GM12891 (cell line): ENCODE data around the gene ROBO1.

Experiments used
- DNase-seq: peaks from one replicate; pipeline ENCODE4 v3.0.0; 2011; ENCODE audit warnings: low spot score; ENCODE audit not compliant: insufficient read length
- FAIRE-seq: peaks from 2 replicates; lab custom pipeline; 2011; peaks lifted over from hg19 to GRCh38; lab: Jason Lieb, UNC
- PAX5 ChIP-seq: IDR thresholded peaks from 2 replicates; pipeline ENCODE4 v1.6.1; 2011; ENCODE audit warnings: low read length, moderate library complexity, mild to moderate bottlenecking; ENCODE audit not compliant: insufficient read depth, severe bottlenecking
- POLR2A ChIP-seq: IDR thresholded peaks from 2 replicates; pipeline ENCODE4 v1.6.1; 2011; ENCODE audit warnings: low read depth, low read length, control low read depth
- POLR2AphosphoS5 ChIP-seq: IDR thresholded peaks from 2 replicates; pipeline ENCODE4 v1.6.1; 2011; ENCODE audit warnings: low read depth, low read length, control low read depth
- POU2F2 ChIP-seq: IDR thresholded peaks from 2 replicates; pipeline ENCODE4 v1.6.1; 2011; ENCODE audit warnings: low read depth, mild to moderate bottlenecking, control low read depth, low read length, moderate library complexity
- SPI1 ChIP-seq: IDR thresholded peaks from 2 replicates; pipeline ENCODE4 v1.6.1; 2011; ENCODE audit warnings: low read depth, low read length, control low read depth
- TAF1 ChIP-seq: IDR thresholded peaks from 2 replicates; pipeline ENCODE4 v1.6.1; 2011; ENCODE audit warnings: low read depth, low read length, control low read depth

ROBO1 gene

DNA sequence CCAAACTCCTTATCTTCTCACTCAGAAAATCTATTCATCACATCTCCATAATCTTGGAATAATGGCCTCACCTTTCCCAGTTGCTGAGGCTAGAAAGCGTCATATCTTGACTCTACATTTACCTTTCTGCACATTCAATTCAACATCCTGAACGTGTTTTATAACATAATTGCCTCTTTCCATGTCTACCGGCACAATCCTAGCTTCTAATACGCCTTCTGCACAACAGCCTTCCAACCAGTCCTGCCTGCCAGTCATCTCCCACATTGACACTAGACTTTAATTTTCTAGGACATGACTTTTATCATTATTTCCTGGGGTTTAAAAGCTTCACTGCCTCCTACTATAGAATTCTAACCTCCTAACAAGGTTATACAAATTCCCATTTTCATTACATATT, 906.6 kb downstream of the ROBO1 start:
- no peak for FAIRE-seq
- no peak for TF ChIP-seq SPI1
- no peak for TF ChIP-seq TAF1
- TF ChIP-seq POLR2A = no peak
- TF ChIP-seq POLR2AphosphoS5 = no peak
- TF ChIP-seq POU2F2 = no peak
- TF ChIP-seq PAX5 = no peak

DNA sequence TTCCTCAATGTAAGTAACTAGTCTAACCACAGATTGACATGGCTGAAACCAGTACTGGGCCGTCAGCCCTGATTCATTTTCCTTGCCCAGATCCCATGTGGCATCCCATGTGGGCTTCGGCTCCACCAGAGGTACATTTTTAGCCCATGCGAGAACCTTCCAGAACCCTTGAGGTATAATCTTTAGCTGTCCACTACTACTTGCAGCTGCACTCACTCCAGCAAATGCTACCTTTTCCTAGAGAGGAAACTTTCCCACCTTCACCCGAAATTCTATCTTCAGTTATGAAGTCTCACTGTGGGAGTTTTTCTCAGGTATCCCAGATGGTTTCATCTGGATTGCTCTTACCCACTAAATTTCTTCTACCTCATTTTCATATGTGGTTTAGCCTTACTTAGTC, 907.2 kb downstream of the ROBO1 start:
- DNase-seq = no peak
- no peak for FAIRE-seq
- no peak for TF ChIP-seq SPI1
- TF ChIP-seq POU2F2 = no peak
- no peak for TF ChIP-seq PAX5
- no peak for TF ChIP-seq POLR2AphosphoS5
- TF ChIP-seq TAF1 = no peak
- no peak for TF ChIP-seq POLR2A

More for the DNA sequence above, 906.6 kb downstream of the ROBO1 start:
- DNase-seq = no peak

DNA sequence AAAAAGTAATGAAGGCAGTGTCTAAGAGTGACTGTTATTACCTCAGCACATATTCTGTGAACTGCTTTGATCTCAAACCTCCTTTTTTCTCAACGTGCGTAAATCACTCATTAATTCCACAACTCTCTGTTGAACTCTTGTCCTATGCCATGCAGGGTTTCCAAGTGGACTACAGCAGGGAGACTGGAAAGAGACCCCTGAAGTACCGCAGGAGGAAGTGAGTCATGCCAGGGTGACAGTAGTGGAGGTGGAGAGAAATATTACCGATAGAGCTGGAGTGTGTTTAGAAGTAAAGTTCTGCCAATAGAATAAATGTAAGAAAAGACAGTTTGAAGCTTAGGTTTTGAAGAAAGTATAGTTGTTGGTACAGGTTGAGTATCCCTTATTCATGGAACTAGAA, 908.9 kb downstream of the ROBO1 start:
- FAIRE-seq (no peak), DNase-seq (no peak)
- TF ChIP-seq POLR2AphosphoS5 = no peak
- TF ChIP-seq POU2F2 = no peak
- no peak for TF ChIP-seq SPI1
- TF ChIP-seq PAX5 = no peak
- TF ChIP-seq POLR2A = no peak
- no peak for TF ChIP-seq TAF1

DNA sequence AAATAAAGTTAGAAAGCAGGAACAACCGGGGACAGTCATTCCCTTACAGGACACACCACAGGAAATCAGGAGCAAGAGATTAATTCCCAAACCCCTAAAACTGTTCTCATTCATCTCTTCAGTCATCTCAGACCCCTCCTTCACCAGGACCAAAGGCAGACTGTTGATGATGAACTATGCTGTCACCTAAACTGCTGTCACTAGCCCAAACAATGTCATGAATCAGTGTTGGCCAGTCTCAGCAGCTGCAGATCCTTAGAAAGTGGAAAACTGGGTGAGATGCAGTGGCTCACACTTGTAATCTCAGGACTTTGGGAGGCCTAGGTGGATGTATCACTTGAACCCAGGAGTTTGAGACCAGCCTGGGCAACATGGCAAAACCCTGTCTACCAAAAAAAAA, 909.6 kb downstream of the ROBO1 start:
- no peak for FAIRE-seq
- TF ChIP-seq POLR2A (no peak), POLR2AphosphoS5 (no peak), TAF1 (no peak), PAX5 (no peak), SPI1 (no peak), POU2F2 (no peak)
- no peak for DNase-seq

DNA sequence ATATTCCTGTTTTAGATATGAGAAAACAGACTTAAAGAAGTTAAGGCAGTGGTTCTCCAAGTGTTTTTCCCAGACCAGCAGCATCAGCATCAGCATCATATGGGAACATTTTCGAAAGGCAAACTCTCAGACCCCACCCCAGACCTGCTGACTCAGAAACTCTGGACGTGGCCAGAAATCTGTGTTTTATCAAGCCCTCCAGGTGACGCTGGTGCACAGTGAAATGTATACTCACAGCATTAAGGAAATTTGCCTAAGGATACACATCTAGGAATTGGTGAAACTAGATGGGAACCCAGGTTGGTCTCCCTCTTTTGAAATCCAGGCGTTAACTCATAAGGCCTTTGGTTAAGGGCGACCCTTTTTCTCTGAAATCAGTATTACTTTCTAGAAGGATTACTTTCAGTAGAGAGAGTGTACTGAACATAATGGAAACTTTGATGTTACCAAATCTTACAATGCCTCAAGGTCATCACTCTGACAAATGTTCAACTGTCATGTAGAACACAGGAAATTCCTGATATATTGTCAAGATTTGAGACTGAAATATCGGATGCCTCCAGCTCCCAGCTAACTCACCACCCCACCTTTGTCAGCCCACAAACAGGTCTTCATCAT, 910.2 kb downstream of the ROBO1 start:
- no peak for FAIRE-seq
- TF ChIP-seq POLR2A (no peak), PAX5 (no peak), POLR2AphosphoS5 (no peak), SPI1 (no peak), POU2F2 (no peak), TAF1 (no peak)
- no peak for DNase-seq

DNA sequence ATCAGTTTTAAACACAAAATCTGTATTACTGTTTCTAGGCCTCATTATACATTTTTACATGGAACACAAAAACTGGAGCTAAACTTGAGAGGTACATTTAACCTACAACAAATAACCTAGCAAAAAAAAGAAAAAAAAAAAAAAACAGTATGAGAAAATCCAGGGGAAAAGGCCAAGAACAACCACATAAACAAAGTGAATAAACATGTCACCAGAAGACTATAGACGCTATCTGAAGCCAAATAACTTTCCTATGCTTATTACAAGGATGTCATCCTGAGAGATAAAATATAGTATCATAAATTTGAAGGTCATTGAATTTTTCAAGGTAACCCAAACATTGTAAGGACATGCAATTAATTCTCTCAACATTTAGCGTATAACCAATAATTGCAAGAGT, 911.6 kb downstream of the ROBO1 start:
- no peak for FAIRE-seq
- TF ChIP-seq POU2F2 = no peak
- TF ChIP-seq POLR2A = no peak
- no peak for TF ChIP-seq TAF1
- no peak for TF ChIP-seq SPI1
- TF ChIP-seq POLR2AphosphoS5 = no peak
- TF ChIP-seq PAX5 = no peak
- DNase-seq = no peak

DNA sequence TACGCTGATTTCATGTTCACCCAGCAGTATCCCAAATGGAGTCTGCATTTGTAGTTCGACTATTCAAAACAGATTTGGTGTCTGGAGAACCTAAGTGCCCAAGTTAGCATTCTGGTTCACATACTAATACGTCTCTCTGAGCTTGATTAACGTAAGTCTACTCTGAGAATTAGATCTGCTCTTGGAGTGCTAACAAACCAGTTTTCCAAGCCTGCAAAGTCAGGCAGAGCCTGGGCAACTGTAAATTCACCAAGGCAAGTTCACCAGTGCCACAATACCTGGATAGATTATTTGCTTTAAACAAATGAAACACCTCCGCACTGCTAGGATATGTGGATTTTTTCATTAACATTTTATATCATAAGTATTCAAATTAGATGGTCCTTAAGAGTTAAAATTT, 912.6 kb downstream of the ROBO1 start:
- DNase-seq (no peak), FAIRE-seq (peak; percentile 47)
- no peak for TF ChIP-seq POLR2A
- no peak for TF ChIP-seq PAX5
- no peak for TF ChIP-seq SPI1
- no peak for TF ChIP-seq POLR2AphosphoS5

DNA sequence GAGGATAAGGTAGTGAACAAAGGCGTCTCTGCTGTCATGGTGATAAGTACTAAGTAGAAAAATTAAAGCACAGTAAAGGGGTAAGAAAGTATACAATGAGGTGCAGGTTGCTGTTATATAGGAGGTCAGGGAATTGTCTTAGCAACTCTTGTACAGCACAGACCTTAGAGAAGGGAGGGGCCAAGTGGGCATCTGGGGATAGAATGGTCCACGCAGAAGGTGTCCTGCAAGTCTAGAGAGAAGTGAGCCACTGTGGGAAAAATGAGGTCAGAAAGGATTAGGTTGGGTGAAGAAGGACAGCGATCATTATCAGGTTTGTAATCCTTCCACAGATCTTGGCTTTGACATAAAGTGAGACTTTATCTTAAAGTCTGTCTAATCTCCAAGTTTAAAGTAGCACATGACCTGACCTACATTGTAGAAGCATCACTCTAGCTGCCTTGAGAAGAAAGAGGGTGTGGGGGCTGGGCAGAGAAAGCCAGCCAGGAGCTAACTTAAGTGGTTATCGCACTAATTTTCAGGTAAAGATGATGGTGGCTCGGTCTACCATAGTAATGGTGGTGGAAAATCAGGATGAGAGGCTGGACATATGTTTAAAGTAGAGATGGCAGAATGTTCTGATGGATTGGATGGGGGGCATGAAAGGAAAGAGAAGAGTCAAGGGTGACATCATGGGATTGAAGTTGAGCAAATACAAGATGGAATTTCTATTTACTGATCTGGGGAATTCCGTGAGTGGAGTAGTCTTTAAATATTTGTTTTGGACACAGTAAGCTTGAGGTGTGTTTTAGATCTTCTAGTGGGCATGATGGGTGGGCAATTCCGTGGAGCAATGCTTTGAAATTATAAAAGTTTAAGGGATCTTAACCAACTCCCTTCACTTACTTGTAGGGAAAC, 919.2 kb downstream of the ROBO1 start:
- FAIRE-seq (no peak), DNase-seq (no peak)
- TF ChIP-seq POLR2A (no peak), TAF1 (no peak), POLR2AphosphoS5 (no peak), POU2F2 (no peak), SPI1 (no peak), PAX5 (no peak)

DNA sequence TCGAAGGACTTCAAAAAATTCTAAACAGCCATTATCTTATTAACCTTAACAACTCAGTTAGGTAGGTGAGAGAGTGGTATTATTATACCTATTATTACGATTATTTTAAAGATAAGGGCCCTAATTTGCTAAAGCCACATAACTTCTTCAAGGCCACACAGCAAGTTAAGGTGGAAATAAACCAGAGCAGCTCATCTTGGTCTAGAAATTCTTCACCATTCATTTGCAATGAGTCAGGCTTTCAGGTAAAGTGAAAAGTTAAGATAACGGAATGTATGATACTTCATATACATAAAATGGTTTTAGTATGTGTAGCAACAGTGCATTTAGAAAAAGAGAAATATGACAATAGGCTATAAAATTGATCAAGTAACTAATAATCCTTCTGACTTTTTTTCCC, 920.2 kb downstream of the ROBO1 start:
- FAIRE-seq = no peak
- DNase-seq = no peak
- no peak for TF ChIP-seq PAX5
- no peak for TF ChIP-seq POU2F2
- no peak for TF ChIP-seq POLR2A
- no peak for TF ChIP-seq POLR2AphosphoS5
- TF ChIP-seq SPI1 = no peak
- TF ChIP-seq TAF1 = no peak

DNA sequence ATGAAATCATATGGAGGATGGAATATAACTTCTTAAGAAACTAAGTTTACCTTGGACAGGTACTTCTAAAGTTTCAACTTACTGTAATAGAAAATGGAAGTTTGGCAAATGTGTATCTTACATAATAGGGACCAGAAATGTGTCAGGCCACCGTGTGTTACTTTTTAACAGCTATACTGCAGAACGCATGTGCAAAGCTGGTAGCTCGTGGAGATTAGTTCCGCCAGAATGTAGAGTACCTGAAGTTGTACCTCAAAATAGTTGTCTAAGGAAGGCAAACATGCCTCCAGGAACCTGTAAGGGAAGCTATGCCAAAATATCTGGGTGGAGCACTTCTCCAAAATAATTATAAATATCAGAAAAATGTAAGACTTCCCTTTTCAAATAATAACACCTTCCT, 920.6 kb downstream of the ROBO1 start:
- FAIRE-seq = no peak

More for the DNA sequence above, 920.6 kb downstream of the ROBO1 start:
- no peak for DNase-seq
- TF ChIP-seq TAF1 = no peak
- TF ChIP-seq POU2F2 = no peak
- TF ChIP-seq POLR2A = no peak
- TF ChIP-seq POLR2AphosphoS5 = no peak
- TF ChIP-seq SPI1 = no peak
- no peak for TF ChIP-seq PAX5
